GM04503 (cell line): ENCODE measurements around the gene S100PBP.
"Not testable (repeated sequence)": the region's sequence is repeated elsewhere in the genome, so short reads cannot be mapped to it uniquely, and the experiment has no call there.

Experiments used
- DNase-seq: peaks from one replicate; pipeline ENCODE4 v3.0.0-alpha.2; 2012; ENCODE audit warnings: low read depth

The S100PBP gene

GRCh38 chr1:32900956-32901822, 83.7 kb downstream of the S100PBP start, which contains the start of gene TMEM54:
TSS of gene TMEM54 (minus strand) at chr1:32901389. CDS start at chr1:32901238, 151 bp downstream.
- DNase-seq = no peak

GRCh38 chr1:32901823-32902534, 84.5 kb downstream of the S100PBP start:
- DNase-seq = no peak

- DNase-seq = no peak
Measured at GRCh38 chr1:32902535-32902920, 85.1 kb downstream of the S100PBP start.

- DNase-seq = no peak
Measured at GRCh38 chr1:32903991-32904785, 86.7 kb downstream of the S100PBP start.

GRCh38 chr1:32904797-32905196, 87.3 kb downstream of the S100PBP start:
- DNase-seq = no peak

GRCh38 chr1:32905588-32905987, 88.1 kb downstream of the S100PBP start:
- not testable (repeated sequence) for DNase-seq

GRCh38 chr1:32906654-32907053, 89.2 kb downstream of the S100PBP start:
- no peak for DNase-seq

- no peak for DNase-seq
Measured at GRCh38 chr1:32907435-32907834, 90.0 kb downstream of the S100PBP start.
